Stimulated activated naive CD4-positive, alpha-beta T cell (primary cell): ENCODE measurements around the gene PER1.

Experiments
- DNase-seq, 6 experiments: peaks; one replicate each; lab custom pipeline; 2025; lab: John Stamatoyannopoulos, UW

Gene PER1

DNA sequence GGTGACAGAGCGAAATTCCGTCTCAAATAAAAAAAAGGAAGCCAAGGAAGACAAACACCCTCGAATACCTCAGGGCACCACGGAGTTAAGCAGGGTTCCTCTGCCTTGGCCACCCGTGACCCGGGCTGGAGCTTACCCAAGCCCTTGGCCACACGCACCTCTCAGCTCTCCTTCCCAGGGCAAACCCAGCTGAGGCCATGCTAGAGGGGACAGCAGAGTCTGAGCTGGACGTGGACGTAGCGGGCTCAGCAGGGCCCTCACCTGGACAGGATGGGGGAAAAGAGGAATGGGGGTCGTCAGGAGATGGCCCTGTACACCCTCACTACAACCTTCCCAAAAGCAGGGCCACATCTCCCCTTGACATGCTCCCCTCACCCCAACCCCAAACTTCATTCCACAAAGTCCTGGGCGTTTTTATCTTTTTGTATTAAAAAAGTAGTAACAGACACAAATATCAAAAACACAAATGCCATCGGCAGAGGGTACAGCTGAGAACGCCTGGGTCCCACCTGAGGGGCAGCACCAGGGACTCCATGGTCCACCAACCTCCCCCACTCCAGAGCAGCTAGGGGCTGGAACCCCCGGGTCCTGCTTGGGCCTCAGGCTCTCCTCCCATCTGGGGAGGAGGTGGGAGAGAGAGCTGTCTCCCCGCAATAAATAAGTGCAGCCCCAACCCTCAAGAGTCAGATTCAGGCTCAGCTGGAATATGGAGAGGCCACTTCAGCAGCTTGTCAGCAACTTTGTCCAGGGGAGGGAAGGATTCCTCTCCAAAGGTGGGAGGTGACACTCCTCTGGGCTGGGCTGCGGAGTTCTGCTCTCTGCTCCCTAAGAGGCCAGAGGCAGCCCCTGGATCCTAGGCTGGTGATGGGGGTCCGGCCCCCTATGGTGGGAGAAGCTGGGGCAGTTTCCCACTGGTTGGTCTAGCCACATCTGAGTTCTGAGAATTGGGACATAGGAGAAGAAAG lies 11.9 kb downstream of the PER1 start:
- no peak for DNase-seq

DNA sequence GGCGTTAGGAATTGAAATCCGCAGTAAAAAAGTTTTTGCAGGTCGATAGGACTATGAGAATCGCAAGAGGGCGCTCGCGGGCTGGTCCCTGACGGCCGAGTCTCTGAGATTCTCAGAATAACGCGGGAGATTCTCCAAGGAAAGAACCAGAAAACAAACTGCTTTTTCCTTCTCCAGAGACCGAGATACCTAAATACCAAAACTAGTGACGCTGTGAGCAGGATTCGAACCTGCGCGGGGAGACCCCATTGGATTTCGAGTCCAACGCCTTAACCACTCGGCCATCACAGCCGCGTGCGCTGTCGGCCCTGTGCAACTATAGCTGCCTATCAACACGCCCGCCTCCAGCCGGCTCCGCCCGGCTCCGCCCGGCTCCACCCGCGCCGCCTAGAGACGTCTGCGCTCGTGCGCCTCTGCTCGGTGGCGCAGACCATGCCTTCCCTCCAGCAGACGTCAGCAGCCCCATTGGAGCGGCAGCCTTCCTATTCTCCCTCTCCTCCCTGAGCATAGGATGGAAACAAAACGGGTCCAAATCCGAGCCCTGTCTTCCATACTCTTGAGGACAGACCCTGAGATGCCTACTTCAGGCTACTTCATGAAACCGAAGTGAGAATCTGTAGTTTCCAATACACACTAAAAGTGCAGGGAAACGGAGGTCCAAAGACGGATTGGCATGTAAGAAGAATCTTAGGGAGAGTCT lies 13.4 kb downstream of the PER1 start:
- DNase-seq: peak; percentile 90 to 100 (median 94)

DNA sequence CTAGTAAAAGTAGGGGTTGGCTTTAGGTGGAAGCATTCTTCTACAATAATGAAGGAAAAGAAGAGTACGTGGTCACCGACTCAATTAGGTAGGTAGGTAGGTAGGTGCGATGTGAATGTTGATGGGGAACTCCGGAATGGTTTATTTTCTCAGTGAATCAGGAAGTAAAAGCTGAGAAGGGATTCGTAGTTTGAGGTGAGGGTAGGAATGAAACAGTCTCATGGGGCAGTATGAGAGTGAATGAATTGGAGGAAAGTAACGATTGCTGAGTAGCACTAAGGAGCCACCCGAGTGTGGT lies 13.9 kb downstream of the PER1 start:
- DNase-seq: no peak

DNA sequence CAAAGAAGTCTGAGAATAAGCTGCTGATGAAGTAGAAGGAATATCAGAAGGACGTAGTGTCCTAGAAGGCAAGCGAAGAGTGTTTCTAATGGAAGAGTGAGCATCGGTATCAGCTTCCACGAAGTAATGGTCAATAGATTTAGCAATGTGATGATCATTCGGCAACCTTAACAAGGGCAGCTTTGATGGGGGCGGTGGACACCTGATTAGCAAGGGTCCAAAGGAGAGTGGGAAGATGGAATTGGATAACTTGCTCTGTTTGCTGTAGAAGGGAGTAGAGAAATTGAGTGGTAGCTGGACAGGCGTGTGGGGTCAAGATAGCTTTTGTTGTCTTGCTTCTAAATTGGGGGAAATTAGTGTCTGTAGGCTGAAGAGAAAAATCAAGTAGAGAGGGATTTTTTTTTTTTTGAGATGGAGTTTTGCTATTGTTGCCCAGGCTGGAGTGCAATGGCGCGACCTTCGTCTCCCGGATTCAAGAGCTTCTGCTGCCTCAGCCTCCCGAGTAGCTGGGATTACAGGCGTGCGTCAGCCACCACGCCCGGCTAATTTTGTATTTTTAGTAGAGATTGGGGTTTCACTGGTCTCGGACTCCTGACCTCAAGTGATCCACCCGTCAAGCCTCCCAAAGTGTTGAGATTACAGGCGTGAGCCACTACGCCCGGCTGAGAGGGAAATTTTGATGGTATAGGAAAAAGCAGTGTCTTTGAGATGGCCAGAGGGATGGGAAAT lies 14.4 kb downstream of the PER1 start:
- no peak for DNase-seq

DNA sequence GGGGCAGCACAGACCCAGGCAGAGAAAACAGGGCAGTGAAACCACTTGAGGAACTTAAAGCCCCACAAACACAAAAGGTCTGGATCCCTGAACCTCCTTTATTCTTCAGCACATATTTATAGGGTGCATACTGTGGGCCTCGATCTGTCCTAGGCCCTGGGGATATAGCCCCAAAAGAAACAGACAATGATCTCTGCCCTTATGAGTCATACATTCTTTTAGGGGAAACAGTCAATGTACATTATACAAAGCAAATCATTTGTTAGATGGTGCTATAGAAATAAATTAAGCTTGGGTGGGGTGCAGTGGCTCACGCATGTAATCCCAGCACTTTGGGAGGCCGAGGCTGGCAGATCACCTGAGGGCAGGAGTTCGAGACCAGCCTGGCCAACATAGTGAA lies 18.3 kb downstream of the PER1 start:
- DNase-seq: no peak

DNA sequence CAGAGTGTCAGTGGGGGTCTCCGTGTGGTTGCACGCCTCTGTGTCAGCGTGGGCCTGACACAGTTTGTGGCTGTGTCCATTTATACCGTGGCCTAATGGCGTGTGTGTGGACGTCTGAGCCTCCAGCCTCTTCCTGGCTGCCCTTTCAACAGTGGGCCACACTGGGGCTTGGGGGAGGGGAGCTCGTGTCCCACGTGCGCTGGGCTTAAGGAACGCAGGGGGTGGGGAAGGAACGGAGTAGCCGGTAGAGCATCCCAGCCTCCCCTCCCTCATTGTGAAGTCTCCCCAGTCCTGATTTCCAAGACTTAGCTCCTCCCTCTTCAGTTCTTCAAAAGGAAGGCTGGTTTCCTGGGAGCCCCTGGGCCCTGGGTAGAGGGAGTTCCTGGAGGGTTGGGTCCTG lies 18.8 kb downstream of the PER1 start:
- no peak for DNase-seq

DNA sequence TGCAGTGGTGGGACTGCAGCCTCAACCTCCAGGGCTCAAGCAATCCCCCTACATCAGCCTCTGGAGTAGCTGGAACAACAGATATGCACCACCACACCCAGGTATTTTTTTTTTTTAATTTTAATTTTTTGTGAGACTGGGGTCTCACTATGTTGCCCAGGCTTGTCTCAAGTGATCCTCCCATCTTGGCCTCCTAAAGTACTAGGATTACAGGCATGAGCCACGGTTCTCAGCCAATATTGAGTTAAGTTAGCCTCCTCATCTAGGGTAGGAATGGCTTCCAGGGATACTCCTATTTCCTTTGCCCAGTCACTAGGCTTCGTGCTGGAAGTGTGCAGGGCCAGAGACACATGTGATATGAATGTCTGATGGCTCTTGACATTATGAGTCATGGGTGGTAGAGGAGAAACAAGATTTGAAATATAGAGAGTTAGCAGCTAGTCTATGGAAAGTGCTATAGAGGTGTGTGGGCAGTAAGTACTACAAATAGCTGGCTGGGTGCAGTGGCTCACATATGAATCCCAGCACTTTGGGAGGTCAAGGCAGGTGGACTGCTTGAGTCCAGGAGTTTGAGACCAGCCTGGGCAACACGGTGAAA lies 20.3 kb downstream of the PER1 start:
- DNase-seq: no peak

DNA sequence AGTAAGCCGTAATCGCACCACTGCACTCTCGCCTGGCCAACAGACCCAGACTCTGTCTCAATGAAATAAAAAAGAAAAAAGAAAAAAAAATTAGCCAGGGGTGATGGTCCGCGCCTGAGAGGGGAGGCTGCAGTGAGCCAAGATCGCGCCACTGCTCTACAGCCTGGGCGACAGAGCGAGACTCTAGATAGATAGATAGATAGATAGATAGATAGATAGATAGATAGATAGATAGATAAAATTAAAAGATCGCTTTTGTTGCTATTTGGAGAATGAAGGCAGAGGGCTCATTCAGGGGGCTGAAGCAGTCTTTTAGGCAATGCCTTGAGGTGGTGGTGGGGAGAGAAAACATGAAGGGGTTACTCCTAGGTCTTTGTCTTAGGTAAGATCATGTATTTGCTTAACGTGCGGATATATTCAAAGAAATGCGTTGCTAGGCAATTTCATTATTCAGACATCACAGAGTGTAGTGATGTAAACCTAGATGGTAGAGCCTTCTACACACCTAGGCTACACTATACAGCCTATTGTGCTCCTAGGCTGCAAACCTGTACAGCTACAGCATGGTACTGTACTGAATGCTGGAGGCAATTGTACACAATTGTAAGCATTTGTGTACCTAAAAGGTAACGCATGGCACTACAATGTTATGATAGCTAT lies 23.9 kb downstream of the PER1 start:
- no peak for DNase-seq

DNA sequence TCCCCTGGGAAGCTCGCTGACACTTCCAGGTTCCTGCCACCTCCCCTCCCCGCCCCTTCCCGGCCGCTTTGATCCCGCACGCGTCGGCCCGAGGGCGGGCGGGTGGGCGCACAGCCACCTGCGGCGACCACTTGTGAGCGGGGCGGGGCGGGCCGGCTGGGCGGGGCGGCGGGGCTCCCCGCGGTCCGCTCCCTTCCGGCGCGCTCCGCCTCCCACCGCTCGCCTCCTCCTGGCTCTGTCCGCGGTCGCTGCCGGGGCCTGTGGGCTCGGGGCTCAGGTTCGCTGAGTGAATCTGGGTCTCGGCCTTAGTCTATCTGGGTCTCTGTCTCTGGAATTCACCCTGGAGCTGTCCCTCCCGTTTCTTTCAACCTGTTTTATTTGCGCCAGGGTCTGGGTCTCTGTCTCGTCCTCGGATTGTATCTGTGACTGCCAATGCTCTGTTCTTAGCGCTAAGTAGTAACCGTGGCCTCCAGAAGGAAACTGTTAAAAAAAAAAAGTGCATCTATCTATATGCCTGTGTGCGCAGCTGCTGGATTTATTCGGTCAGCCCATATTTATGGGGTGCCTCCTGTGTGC lies 25.6 kb downstream of the PER1 start:
- peak in 2 of 6 experiments; percentile 27 to 47 for DNase-seq

DNA sequence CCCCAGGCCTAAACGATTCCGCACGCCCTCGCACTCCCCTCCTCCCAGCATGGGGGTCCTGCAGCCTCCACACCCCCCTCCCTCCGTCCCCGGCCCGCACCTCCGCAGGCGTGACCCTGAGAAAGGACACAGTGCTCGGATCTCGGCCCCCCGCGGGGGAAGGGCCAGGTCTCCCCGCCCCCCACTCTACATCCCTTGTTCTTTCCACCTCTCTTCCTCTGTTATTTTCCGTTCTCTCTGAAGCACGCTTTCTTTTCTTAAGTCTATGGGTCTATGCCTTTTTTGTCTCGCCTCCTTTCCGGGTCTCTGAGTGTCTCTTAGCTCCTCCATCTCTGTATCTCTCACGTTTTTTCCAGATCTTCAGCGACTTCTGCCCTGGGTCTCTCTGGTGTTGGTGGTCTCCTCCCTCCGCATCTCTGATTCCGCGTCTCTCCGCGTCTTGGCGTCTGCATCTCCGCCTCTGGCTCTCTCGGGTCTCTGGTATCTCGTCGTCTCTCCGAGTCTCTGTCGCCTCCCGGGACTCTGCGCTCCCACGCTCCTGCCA lies 26.2 kb downstream of the PER1 start:
- peak in 2 of 6 experiments; percentile 53 to 55 for DNase-seq

DNA sequence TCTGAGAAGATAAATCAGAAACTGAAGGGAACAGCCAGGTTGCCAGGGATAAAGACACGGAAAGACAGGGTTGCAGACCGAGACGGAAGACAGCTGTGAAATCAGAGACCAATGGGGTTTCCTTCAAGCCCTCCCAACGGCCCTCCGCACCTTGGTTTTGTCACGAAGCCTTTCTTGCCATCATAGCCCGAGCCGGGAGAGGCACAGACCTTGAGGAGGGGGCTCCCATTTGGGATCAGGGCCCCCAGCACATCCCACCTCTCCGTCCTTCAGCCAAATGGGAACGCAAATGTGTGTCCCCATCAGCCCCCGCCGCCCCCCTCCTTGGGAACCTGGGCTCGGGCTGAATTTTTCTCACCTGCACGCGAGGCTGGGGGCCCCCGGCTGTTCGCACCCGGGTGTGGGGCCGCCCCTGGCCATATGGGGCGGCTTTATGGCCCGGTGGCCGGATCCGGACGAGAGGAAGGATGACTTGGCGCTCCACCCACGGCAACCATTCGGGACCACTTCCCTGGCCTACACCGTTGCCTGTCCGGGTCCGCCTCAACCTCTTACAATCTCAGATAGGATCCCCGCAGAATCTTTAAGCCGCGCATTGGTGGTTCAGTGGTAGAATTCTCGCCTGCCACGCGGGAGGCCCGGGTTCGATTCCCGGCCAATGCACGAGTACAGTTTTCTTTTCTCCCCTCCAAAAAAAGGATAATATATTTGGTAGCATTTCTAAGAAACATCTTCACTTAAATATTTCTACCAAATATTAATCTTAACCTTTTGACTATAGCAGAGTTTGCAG lies 26.9 kb downstream of the PER1 start:
- peak; percentile 80 to 93 (median 86) for DNase-seq

DNA sequence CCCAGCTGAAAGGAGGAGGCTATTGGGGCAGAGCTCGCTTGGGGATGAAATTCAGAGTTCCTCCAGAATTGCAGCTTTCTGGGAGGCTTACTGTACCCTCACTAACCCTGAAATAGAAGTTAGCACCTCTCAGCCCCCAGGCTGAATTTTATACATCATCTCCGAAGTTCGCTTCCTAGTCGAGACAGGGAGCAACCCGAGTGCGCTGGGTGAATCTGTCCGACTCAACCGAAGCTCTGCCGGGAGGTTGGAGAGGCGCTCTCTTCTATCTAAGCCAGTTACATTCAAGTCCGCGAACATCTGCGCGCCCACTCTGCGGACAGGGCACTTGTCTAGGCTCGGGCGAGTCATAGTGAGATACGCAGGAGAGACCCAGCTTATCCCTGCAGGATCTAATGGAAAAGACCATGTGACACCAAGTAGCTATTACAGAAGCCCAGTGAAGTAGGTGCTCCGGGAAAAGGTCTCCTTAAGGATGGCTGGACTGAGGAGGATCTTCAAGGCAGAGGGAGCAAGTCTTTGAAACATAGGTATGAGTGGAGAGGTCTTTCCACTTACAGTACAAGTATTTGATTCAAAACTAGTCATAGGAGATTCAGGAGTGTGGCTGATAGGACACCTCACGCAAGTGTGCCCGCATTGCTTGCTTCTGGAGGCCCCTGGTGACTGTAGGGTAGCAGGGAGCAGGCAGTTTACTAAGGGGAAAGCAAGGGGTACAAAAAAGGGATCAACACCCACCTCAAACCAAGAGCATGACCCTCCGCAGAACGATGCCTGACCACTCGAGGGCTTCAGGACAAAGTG lies 27.7 kb downstream of the PER1 start:
- DNase-seq: no peak

DNA sequence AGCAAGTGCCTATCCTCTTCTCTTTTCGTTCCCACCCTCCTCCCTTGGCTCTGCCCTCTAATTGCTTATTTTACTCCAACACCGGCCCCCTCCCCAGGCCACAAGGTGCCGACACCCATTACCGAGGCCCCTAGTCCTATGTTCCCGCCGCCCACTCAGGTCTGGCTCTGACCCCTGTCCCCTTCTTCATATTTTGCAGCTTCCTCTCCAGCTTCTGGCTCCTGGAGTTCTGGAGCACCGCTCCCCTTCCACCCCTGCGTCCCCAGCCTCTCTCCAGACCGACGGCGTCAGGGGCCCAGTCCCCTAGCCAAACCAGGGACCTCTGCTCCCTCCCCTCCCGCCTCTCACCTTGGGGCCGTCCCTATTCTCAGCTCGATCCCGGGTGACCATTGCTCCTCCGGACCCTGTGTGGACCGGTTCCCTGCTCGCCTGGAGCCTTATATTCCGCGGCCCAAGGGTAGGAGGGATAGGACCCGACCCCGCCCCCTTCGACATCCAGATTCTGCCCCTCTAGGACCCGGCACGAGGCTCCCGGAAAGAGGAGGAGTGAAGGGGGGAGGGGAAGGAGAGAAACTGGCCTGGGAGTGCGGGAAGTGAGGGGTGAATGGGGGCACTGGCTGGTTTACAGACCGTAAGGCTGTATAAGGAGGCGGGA lies 28.4 kb downstream of the PER1 start, which contains the start of gene HES7:
HES7 (minus strand) TSS at position 412 of the 655 bp plus-strand sequence; CDS start at position 390, 22 bp downstream.
- DNase-seq: no peak

DNA sequence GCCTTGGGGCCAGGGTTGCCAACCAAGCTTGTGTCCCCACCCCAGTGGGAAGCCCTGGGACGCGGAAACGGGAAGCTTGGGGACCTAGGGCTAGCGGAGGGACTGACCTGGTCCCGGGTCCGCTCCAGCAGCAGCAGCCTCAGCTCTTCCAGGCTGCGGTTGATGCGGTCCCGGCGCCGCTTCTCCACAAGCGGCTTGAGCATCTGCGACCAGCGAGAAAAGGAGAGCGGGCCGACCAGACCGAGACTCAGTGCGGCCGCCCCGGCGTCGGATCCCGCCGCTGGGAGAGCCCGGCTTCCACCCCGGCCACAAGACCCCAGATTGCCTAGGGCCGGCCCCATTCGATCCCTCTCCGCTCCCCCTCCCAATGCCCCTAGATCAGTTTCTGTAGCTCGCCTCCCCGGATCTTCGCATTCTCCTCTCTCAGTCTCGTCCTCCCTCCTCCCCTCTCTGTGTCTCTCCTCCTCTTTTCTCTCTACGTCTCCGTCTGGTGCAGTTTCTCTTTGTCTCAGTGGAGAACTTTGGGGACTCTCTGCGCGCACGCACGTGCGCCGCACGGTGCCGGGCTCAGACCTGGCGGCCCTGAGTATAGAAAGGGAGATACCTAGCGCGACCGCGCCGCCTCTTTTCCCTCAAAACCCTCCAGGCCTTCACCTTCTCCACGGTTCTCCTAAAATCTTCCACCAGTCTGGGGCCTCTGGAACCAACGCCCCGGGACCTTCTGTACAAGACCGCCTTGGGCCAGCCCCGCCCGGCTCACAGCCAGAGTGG lies 29.1 kb downstream of the PER1 start:
- DNase-seq: peak in 4 of 6 experiments; percentile 23 to 63 (median 40)

DNA sequence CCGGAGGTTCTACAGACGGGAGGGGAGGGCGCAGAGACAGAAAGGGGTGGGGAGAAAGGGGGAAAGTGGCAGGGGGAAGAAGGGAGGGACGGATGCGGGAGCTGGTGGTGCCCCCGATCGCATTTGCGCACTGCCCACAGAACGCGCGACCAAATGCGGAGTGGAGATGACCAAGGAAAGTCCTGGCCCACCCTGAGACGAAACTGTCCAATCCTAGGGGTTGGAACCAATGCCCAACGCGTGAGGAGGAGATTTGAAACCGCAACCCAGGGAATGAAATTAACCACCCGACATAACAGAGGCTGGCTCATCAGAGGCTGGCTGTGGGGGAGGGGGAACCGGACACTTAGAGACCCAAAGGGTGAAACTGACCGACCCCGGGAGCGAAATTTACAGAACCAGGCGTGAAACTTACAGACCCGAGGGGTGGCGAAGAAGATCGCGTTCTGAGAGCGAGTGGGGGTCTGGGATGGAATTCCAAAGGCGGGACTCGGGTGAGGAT lies 29.7 kb downstream of the PER1 start:
- no peak for DNase-seq

DNA sequence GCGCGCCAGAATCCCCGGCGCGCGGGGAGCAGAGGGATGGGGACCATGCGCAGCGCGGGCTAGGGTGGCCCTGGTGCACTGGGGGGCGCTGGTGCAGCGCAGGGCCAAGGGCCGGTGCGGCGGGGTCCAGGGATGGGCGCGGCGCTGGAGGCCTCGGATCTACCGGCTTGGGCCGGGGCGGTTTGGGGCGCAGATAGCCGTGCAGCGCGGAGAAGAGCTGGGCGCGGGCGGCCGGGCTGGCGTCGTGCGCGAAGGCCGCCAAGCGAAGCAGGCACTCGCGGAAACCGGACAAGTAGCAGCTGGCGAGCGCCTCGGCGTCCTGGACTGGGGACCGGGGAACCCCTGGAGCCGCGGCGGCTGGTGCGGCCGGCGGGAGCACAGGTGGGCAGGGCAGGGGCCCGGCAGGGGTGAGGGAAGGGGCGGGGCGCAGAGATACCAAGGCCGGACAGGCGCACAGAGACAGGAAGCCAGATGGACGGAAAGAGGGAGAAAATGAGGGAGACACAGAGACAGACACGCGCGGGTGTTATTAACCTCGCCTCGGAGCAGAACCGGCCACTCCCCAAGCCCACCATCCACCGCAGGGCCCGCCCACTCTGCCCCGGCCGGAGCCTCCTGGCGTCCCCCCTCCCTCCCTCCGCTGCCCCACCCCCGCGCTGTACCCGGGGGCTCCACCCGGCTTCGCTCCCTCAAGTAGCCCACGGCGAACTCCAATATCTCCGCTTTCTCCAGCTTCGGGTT lies 30.4 kb downstream of the PER1 start:
- no peak for DNase-seq

DNA sequence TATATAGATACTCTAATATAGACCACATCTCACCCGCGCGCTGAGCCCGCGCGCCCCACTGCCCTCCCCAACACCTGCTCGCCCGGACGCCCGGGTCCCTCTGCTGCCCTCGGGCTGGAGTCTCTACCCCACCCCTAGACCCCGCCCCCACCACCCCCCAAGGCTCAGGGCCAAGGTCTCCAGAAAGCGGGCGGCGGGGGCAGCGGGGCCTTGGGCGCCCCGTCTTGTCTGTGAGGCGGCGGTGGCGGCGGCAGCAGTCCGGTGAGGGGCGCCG lies 30.9 kb downstream of the PER1 start:
- DNase-seq: peak in 2 of 6 experiments; percentile 27 to 39
